ENCODE data around the gene MRPL34.

GRCh38 chr19:17305517-17306284 lies at the start of gene MRPL34:
- peak; percentile 95 for TF ChIP-seq CTCF (IDR thresholded peaks at IDR 0.05)
- TF ChIP-seq ZFX (IDR thresholded peaks at IDR 0.05; ENCODE audit: borderline replicate concordance), result no peak

All from 22Rv1 (cell line).